ENCODE measurements around the gene CCPG1. TPM values are rescaled to one million over a fixed set of nuclear protein-coding genes. Genes with fewer than 3 reads are reported as not detected.
"Not testable (repeated sequence)": the region's sequence is repeated elsewhere in the genome, so short reads cannot be mapped to it uniquely, and the experiment has no call there.

CCPG1 gene, protein sequence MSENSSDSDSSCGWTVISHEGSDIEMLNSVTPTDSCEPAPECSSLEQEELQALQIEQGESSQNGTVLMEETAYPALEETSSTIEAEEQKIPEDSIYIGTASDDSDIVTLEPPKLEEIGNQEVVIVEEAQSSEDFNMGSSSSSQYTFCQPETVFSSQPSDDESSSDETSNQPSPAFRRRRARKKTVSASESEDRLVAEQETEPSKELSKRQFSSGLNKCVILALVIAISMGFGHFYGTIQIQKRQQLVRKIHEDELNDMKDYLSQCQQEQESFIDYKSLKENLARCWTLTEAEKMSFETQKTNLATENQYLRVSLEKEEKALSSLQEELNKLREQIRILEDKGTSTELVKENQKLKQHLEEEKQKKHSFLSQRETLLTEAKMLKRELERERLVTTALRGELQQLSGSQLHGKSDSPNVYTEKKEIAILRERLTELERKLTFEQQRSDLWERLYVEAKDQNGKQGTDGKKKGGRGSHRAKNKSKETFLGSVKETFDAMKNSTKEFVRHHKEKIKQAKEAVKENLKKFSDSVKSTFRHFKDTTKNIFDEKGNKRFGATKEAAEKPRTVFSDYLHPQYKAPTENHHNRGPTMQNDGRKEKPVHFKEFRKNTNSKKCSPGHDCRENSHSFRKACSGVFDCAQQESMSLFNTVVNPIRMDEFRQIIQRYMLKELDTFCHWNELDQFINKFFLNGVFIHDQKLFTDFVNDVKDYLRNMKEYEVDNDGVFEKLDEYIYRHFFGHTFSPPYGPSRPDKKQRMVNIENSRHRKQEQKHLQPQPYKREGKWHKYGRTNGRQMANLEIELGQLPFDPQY
- 10 to 100 TPM; 27.8 to 55.3 (median 41.9) TPM for total RNA-seq
- polyA plus RNA-seq, result 10 to 100 TPM; 26.7 to 51.0 TPM
- long read RNA-seq, donor 1, full-length matches to known transcripts, result 214 of 242 reads
- long read RNA-seq, donor 1, partial matches to known transcripts, result 17 of 242 reads
- long read RNA-seq, donor 1, other reads (novel, unspliced or antisense), result 11 of 242 reads
- long read RNA-seq, donor 2, full-length matches to known transcripts, result 21 of 21 reads
- long read RNA-seq, donor 2, partial matches to known transcripts, result 0 of 21 reads
- long read RNA-seq, donor 2, other reads (novel, unspliced or antisense), result 0 of 21 reads
- long read RNA-seq, donor 3, full-length matches to known transcripts, result 53 of 63 reads
- long read RNA-seq, donor 3, partial matches to known transcripts, result 1 of 63 reads
- long read RNA-seq, donor 3, other reads (novel, unspliced or antisense), result 9 of 63 reads

DNA sequence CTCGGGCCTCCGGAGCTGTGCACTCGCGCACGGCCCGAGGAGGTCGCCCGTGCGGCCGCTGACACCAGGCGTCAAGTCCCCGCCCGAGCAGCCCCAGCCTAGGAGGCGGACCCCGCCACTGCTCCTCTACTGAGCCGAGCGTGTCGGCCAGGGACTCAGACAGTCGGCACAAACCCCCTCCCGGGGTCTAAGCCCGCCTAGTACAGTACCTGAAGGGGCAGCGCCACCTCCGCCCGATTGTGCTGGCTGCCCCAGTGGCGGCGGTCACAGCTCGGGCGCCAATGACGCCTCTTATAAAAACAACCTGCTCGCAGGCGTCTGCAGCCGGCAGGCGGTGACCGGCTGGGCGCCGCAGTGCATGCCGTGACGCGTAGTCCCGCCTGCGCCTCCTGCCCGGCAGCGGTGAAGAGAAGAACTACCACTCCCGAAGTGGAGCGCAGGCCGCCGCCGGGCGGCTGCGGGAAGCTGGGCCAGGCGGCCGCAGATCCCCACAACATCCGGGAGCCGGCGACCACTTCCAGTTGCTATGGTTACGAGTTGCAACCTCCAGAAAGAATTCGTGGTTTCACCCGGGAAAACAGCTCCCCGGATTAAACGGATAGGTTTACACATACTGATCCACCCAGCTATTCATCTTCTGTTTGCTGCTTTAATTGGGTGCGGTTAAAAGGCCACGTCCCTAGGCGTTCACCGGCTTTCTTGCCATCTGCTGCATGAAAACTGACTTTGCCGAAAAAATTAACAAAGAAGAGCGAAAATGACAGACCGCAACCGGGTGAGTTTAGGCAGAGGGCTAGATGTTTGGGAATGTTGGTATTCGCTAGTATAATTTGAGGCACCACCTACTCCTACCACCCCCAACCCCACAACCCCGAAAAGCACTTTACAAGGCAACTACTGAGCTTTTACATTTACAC lies at the start of gene CCPG1, which contains the start of gene PIERCE2:
TSS of gene CCPG1 (minus strand) at position 348 of the 917 bp plus-strand sequence. CDS start 18,935 bp downstream, outside the sequence.
TSS of gene PIERCE2 (plus strand) at position 484 of the 917 bp plus-strand sequence. CDS start at position 758, 274 bp downstream.
- H3K4me3 ChIP-seq, result peak within 1 kb of the TSS; percentile 95
- H3K27me3 ChIP-seq, result no peaks in the 10 kb centered on the region
- H3K27ac ChIP-seq, result peak within 1 kb of the TSS; percentile 3 to 71
- H3K36me3 ChIP-seq, result no peaks in the 10 kb centered on the region
- WGBS, 3 donors, result 0 to 1% (median 0%) methylated on average over 41 to 70 of the region's 70 CpGs
- H3K4me1 ChIP-seq (ENCODE audit: insufficient read depth), result no peaks in the 10 kb centered on the region
- peak; percentile 82 to 92 (median 86) for DNase-seq
- intact Hi-C loops (cut with DNase I), result no loop called here
- TF ChIP-seq POLR2A (IDR thresholded peaks at IDR 0.05) (peak; percentile 53), EP300 (IDR thresholded peaks at IDR 0.05) (no peak)
- TF ChIP-seq, protein P1, sequence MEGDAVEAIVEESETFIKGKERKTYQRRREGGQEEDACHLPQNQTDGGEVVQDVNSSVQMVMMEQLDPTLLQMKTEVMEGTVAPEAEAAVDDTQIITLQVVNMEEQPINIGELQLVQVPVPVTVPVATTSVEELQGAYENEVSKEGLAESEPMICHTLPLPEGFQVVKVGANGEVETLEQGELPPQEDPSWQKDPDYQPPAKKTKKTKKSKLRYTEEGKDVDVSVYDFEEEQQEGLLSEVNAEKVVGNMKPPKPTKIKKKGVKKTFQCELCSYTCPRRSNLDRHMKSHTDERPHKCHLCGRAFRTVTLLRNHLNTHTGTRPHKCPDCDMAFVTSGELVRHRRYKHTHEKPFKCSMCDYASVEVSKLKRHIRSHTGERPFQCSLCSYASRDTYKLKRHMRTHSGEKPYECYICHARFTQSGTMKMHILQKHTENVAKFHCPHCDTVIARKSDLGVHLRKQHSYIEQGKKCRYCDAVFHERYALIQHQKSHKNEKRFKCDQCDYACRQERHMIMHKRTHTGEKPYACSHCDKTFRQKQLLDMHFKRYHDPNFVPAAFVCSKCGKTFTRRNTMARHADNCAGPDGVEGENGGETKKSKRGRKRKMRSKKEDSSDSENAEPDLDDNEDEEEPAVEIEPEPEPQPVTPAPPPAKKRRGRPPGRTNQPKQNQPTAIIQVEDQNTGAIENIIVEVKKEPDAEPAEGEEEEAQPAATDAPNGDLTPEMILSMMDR (IDR thresholded peaks at IDR 0.05), result peak; percentile 85 to 94 (median 93)
- H3K9me3 ChIP-seq, result no peaks in the 10 kb centered on the region

DNA sequence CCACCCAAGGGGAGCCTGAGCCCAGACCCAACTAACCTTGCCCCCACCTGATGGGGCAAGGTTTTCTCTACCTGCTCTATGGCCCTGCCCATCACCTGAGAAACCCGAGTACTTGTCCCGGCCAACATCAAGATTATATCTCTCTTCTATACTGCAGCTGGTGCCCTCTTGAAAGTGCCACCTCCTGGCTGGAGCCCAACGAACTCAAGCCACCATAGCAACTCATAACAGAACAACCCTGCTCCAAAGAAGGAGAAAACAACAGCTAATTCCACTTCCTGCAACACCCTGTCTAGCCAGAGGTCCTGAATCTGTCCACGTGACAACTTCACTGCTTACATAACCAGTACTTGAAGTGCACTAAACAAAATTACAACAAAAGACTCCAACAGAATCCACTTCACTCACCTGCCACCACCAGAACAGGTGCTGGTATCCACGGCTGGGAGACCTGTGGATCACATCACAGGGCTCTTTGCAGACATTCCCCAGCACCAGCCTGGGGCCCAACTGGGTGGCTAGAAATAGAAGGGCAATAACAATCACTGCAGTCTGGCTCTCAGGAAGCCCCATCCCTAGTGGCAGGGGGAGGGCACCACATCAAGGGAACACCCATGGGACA lies 49.4 kb upstream of the CCPG1 start:
- WGBS, 3 donors, result 92 to 98% (median 92%) methylated on average over 5 of the region's 5 CpGs
- no peak for DNase-seq
- Histone ChIP-seq H3K9me3 (no peaks in the 10 kb centered on the region), H3K36me3 (no peaks in the 10 kb centered on the region), H3K4me1 (ENCODE audit: insufficient read depth) (no peaks in the 10 kb centered on the region), H3K4me3 (no peak overlapping the region), H3K27ac (no peak overlapping the region), H3K27me3 (no peaks in the 10 kb centered on the region)
- intact Hi-C loops (cut with DNase I), result no loop called here
- TF ChIP-seq EP300 (IDR thresholded peaks at IDR 0.05), result no peak

DNA sequence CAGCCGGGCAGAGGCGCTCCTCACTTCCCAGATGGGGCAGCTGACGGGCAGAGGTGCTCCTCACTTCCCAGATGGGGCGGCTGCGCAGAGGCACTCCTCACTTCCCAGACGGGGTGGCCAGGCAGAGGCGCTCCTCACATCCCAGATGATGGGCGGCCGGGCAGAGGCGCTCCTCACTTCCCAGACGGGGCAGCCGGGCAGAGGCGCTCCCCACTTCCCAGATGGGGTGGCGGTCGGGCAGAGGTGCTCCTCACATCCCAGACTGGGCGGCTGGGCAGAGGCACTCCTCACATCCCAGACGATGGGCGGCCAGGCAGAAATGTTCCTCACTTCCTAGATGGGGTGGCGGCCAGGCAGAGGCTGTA lies 38.9 kb upstream of the CCPG1 start:
- H3K36me3 ChIP-seq; DNase-seq; H3K27ac ChIP-seq; intact Hi-C loops (cut with DNase I); H3K4me3 ChIP-seq; H3K4me1 ChIP-seq (ENCODE audit: insufficient read depth); H3K27me3 ChIP-seq; H3K9me3 ChIP-seq: not testable (repeated sequence)
- 94 to 100% (median 99%) methylated on average over 3 to 19 of the region's 19 CpGs for WGBS, 3 donors

DNA sequence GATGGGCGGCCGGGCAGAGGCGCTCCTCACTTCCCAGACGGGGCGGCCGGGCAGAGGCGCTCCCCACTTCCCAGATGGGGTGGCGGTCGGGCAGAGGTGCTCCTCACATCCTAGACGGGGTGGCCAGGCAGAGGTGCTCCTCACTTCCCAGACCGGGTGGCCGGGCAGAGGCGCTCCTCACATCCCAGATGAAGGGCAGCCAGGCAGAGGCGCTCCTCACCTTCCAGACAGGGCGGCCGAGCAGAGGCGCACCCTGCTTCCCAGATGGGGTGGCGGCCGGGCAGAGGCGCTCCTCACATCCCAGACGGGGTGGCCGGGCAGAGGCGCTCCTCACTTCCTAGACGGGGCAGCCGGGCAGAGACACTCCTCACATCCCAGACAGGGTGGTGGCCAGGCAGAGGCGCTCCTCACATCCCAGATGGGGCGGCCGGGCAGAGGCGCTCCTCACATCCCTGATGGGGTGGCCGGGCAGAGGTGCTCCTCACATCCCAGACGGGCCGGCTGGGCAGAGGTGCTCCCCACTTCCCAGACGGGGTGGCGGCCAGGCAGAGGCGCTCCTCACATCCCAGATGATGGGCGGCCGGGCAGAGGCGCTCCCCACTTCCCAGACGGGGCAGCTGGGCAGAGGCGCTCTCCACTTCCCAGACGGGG lies 38.3 kb upstream of the CCPG1 start:
- H3K9me3 ChIP-seq; H3K27ac ChIP-seq; H3K36me3 ChIP-seq; intact Hi-C loops (cut with DNase I); H3K4me1 ChIP-seq (ENCODE audit: insufficient read depth); H3K27me3 ChIP-seq; DNase-seq; H3K4me3 ChIP-seq: not testable (repeated sequence)
- 97 to 98% (median 98%) methylated on average over 26 to 41 of the region's 41 CpGs for WGBS, 3 donors

DNA sequence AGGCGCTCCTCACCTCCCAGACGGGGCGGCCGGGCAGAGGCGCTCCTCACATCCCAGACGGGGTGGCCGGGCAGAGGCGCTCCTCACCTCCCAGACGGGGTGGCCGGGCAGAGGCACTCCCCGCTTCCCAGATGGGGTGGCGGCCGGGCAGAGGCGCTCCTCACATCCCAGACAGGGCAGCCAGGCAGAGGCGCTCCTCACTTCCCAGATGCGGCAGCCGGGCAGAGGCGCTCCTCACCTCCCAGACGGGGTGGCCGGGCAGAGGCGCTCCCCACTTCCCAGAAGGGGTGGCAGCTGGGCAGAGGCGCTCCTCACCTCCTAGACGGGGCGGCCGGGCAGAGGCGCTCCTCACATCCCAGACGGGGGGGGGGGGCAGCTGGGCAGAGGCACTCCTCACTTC lies 37.8 kb upstream of the CCPG1 start:
- H3K27ac ChIP-seq; H3K4me3 ChIP-seq; H3K27me3 ChIP-seq; H3K36me3 ChIP-seq; DNase-seq; H3K4me1 ChIP-seq (ENCODE audit: insufficient read depth); intact Hi-C loops (cut with DNase I); H3K9me3 ChIP-seq: not testable (repeated sequence)
- WGBS, 3 donors, result 87 to 91% (median 88%) methylated on average over 12 to 27 of the region's 27 CpGs

DNA sequence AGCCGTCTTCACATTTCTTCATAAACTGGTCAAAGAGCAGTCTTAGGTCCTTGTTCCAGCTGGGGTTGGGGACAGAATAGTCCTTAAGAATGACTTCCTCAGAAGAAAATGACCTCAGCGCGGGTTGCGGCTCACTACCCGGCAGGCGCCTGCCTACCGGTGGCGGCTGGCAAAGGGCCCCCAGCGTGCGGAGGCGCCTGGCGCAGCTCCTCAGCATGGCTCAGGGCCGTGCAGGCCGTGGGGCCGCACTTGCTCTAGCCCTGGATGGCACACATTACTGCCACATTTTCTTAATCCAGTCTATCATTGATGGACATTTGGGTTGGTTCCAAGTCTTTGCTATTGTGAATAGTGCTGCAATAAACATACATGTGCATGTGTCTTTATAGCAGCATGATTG lies 35.0 kb upstream of the CCPG1 start:
- intact Hi-C loops (cut with DNase I); H3K27ac ChIP-seq; H3K36me3 ChIP-seq; DNase-seq; H3K4me1 ChIP-seq (ENCODE audit: insufficient read depth); H3K4me3 ChIP-seq; H3K9me3 ChIP-seq; H3K27me3 ChIP-seq: not testable (repeated sequence)
- WGBS, 3 donors, result 90 to 99% (median 97%) methylated on average over 15 of the region's 15 CpGs
